Esophagus muscularis mucosa (tissue), 4 donors: ENCODE measurements around the gene DIDO1. TPM values are rescaled to one million over a fixed set of nuclear protein-coding genes. Genes with fewer than 3 reads are reported as not detected.

Source experiments
- DNase-seq: peaks from one replicate; pipeline ENCODE4 v3.0.0-alpha.2; 2017; ENCODE audit errors: extremely low spot score
- H3K27ac ChIP-seq, 4 donors: fragments of 200-600 bp; sonication (generic); replicated peaks in 1 of 4; 1 replicate in 3 of 4; 2 replicates in 1 of 4; pipeline ENCODE4 v1.5.1; 2016 to 2019; ENCODE audit warnings: mild to moderate bottlenecking in 1 of 4
- H3K27me3 ChIP-seq, 4 donors: fragments of 200-600 bp; sonication (generic); one replicate each; pipeline versions ENCODE4 v1.5.1 to v1.6.0; 2016 to 2019
- H3K36me3 ChIP-seq, 4 donors: fragments of 200-600 bp; sonication (generic); one replicate each; pipeline ENCODE4 v1.5.1; 2016 to 2019
- H3K4me1 ChIP-seq, 4 donors: fragments of 200-600 bp; sonication (generic); one replicate each; pipeline ENCODE4 v1.5.1; 2016 to 2019
- H3K4me3 ChIP-seq, 4 donors: fragments of 200-600 bp; sonication (generic); 1 replicate in 2 of 4; 2 replicates in 2 of 4; pipeline ENCODE4 v1.5.1; 2016 to 2019; ENCODE audit warnings: mild to moderate bottlenecking in 4 of 4, moderate library complexity in 1 of 4
- H3K9me3 ChIP-seq, 4 donors: fragments of 200-600 bp; sonication (generic); 1 replicate in 3 of 4; 2 replicates in 1 of 4; pipeline ENCODE4 v1.5.1; 2016 to 2019
- EP300 ChIP-seq: sonication (generic); formaldehyde crosslinking; IDR thresholded peaks from one replicate; pipeline ENCODE4 v1.6.1; 2017; ENCODE audit warnings: antibody characterized with exemption
- POLR2A ChIP-seq: fragments of 450-650 bp; IDR thresholded peaks from one replicate; pipeline ENCODE4 v1.6.1; 2017; ENCODE audit warnings: antibody characterized with exemption, moderate library complexity, mild to moderate bottlenecking, low read depth
- POLR2AphosphoS5 ChIP-seq, 2 donors: sonication (generic); formaldehyde crosslinking; IDR thresholded peaks; one replicate each; pipeline ENCODE4 v1.6.1; 2017; ENCODE audit warnings: antibody characterized with exemption in 2 of 2
- WGBS: methylation state at CpG from one replicate; pipeline ENCODE4 v1.1.5; 2018; 5-methylcytosine and 5-hydroxymethylcytosine counted together
- intact Hi-C: fragments of 100-400 bp; cut with DNase I; formaldehyde crosslinking; loops from one replicate; pipeline ENCODE4 v1.15.1; 2023
- total RNA-seq, 4 donors: library from RNA; depleted of rRNA; stranded (reverse); fragments of >200 nt; gene quantifications; one replicate each; pipeline versions ENCODE4 v1.1.0 to v1.2.1, GENCODE V29; 2016
- TF ChIP-seq, protein P1 (sequence below), 3 experiments: fragments of 200-600 bp in 2 of 3; fragments of 450-650 bp in 1 of 3; sonication (generic) in 2 of 3; IDR thresholded peaks; one replicate each; pipeline ENCODE4 v1.5.1; 2017 to 2019; ENCODE audit warnings: antibody characterized with exemption in 3 of 3, mild to moderate bottlenecking in 2 of 3, moderate library complexity in 1 of 3

Gene DIDO1
- total RNA-seq, 4 donors from 2014 or later = 48.9 to 61.6 (median 55.7) TPM

GRCh38 chr20:62896526-62896925 is 29.8 kb downstream of the DIDO1 start:
- H3K9me3 ChIP-seq = no peaks in the 10 kb centered on the region
- no peak for TF ChIP-seq POLR2A
- TF ChIP-seq, protein P1, sequence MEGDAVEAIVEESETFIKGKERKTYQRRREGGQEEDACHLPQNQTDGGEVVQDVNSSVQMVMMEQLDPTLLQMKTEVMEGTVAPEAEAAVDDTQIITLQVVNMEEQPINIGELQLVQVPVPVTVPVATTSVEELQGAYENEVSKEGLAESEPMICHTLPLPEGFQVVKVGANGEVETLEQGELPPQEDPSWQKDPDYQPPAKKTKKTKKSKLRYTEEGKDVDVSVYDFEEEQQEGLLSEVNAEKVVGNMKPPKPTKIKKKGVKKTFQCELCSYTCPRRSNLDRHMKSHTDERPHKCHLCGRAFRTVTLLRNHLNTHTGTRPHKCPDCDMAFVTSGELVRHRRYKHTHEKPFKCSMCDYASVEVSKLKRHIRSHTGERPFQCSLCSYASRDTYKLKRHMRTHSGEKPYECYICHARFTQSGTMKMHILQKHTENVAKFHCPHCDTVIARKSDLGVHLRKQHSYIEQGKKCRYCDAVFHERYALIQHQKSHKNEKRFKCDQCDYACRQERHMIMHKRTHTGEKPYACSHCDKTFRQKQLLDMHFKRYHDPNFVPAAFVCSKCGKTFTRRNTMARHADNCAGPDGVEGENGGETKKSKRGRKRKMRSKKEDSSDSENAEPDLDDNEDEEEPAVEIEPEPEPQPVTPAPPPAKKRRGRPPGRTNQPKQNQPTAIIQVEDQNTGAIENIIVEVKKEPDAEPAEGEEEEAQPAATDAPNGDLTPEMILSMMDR (IDR thresholded peaks at IDR 0.05) = no peak
- no peak for TF ChIP-seq POLR2AphosphoS5 (IDR thresholded peaks at IDR 0.05)
- TF ChIP-seq EP300 = no peak
- H3K36me3 ChIP-seq = peaks cover 42 to 63% (median 58%) of the 10 kb centered on the region in 4 donors
- peaks cover 22 to 34% (median 29%) of the 10 kb centered on the region in 4 donors for H3K4me1 ChIP-seq
- WGBS = 95% methylated on average over 15 of the region's 16 CpGs
- DNase-seq = no peak
- intact Hi-C loops = no loop called here
- no peak overlapping the region for H3K4me3 ChIP-seq
- H3K27ac ChIP-seq = no peak overlapping the region
- no peaks in the 10 kb centered on the region for H3K27me3 ChIP-seq

GRCh38 chr20:62895539-62895938 is 30.8 kb downstream of the DIDO1 start:
- Histone ChIP-seq H3K36me3 (peaks cover 45 to 64% (median 63%) of the 10 kb centered on the region in 4 donors), H3K4me1 (peaks cover 20 to 31% (median 25%) of the 10 kb centered on the region in 4 donors), H3K9me3 (no peaks in the 10 kb centered on the region), H3K27ac (no peak overlapping the region), H3K4me3 (no peak overlapping the region), H3K27me3 (no peaks in the 10 kb centered on the region)
- no peak for TF ChIP-seq EP300
- TF ChIP-seq, protein P1 (IDR thresholded peaks at IDR 0.05) = no peak
- TF ChIP-seq POLR2AphosphoS5 (IDR thresholded peaks at IDR 0.05) = no peak
- no peak for TF ChIP-seq POLR2A
- 79% methylated on average over 9 of the region's 9 CpGs for WGBS
- intact Hi-C loops = no loop called here
- no peak for DNase-seq

GRCh38 chr20:62894261-62894660 is 32.0 kb downstream of the DIDO1 start:
- TF ChIP-seq POLR2A (no peak), EP300 (no peak), POLR2AphosphoS5 (IDR thresholded peaks at IDR 0.05) (no peak)
- TF ChIP-seq, protein P1 (IDR thresholded peaks at IDR 0.05) = no peak
- H3K9me3 ChIP-seq = no peaks in the 10 kb centered on the region
- 94% methylated on average over 14 of the region's 14 CpGs for WGBS
- H3K27ac ChIP-seq = no peak overlapping the region
- H3K27me3 ChIP-seq = no peaks in the 10 kb centered on the region
- H3K4me3 ChIP-seq = no peak overlapping the region
- peaks cover 8 to 18% (median 12%) of the 10 kb centered on the region in 4 donors for H3K4me1 ChIP-seq
- intact Hi-C loops = no loop called here
- H3K36me3 ChIP-seq = peaks cover 58 to 76% (median 76%) of the 10 kb centered on the region in 4 donors
- DNase-seq = no peak

- TF ChIP-seq EP300 (no peak), POLR2AphosphoS5 (IDR thresholded peaks at IDR 0.05) (no peak), POLR2A (no peak)
- TF ChIP-seq, protein P1 (IDR thresholded peaks at IDR 0.05) = no peak
- no peaks in the 10 kb centered on the region for H3K27me3 ChIP-seq
- no peaks in the 10 kb centered on the region for H3K9me3 ChIP-seq
- WGBS = 94% methylated on average over 8 of the region's 14 CpGs
- no peak for DNase-seq
- intact Hi-C loops = no loop called here
- H3K36me3 ChIP-seq = peaks cover 64 to 82% (median 81%) of the 10 kb centered on the region in 4 donors
- H3K4me1 ChIP-seq = peaks cover 2 to 13% (median 7%) of the 10 kb centered on the region in 4 donors
- H3K27ac ChIP-seq = no peak overlapping the region
- no peak overlapping the region for H3K4me3 ChIP-seq
Observed at GRCh38 chr20:62893700-62894099, 32.6 kb downstream of the DIDO1 start.
